Measurements from ENCODE around the gene KLK10.

DNA sequence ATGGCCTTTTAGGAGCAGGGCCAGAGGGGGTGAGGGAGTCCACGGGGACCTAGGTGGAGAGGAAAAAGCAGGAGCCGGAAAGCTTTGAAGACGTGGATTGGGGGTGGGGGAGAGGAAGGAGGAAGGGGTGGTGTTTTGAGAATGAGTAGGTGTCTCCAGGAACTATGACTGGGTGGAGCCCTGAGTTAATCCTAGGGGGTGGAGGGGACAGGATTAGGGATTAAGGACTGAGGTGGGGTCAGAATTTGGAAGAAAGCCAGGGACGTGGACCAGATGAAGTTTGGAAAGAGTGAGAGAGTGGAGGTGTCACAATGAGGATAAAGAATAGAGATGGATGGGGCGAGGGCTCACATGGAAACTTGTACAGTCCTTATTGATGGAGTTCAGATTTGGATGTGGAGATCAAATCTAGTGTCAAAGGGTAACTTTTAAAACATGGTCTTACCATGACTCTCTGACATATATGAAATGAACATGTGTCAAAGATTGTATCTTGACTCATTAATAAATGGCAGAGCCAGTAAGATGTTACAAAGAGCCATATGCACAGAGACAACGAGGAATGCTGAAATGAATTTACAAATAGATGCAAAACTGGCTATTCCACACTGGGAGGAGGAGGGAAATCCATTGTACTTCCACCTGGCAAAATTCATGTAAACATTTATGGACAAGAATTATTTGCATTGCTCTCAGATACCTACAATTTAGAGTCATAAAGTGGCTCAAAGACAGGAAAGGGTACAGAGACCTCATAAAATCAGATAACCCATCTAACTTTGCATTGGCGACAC lies 47.1 kb upstream of the KLK10 start:
- TF ChIP-seq, protein P1, sequence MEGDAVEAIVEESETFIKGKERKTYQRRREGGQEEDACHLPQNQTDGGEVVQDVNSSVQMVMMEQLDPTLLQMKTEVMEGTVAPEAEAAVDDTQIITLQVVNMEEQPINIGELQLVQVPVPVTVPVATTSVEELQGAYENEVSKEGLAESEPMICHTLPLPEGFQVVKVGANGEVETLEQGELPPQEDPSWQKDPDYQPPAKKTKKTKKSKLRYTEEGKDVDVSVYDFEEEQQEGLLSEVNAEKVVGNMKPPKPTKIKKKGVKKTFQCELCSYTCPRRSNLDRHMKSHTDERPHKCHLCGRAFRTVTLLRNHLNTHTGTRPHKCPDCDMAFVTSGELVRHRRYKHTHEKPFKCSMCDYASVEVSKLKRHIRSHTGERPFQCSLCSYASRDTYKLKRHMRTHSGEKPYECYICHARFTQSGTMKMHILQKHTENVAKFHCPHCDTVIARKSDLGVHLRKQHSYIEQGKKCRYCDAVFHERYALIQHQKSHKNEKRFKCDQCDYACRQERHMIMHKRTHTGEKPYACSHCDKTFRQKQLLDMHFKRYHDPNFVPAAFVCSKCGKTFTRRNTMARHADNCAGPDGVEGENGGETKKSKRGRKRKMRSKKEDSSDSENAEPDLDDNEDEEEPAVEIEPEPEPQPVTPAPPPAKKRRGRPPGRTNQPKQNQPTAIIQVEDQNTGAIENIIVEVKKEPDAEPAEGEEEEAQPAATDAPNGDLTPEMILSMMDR (IDR thresholded peaks at IDR 0.05), result no peak
- no peak for TF ChIP-seq EP300 (IDR thresholded peaks at IDR 0.05; ENCODE audit: low read depth)
- no peak for TF ChIP-seq POLR2A (IDR thresholded peaks at IDR 0.05)
